ENCODE measurements around the gene CPED1.
"Not testable (repeated sequence)": the region's sequence is repeated elsewhere in the genome, so short reads cannot be mapped to it uniquely, and the experiment has no call there.

- TF ChIP-seq POLR2AphosphoS5 (IDR thresholded peaks at IDR 0.05; ENCODE audit: insufficient read depth in 1 of 2, low read depth in 1 of 2); CTCF (IDR thresholded peaks at IDR 0.05): not testable (repeated sequence)
Observed at GRCh38 chr7:121036776-121037175, 48.3 kb downstream of the CPED1 start.

All from vagina (tissue), 2 donors.